GM18861 (cell line): ENCODE measurements around the gene PRSS37.

Source experiments
- ATAC-seq: cut with Tn5 transposase; IDR thresholded peaks from one replicate; pipeline ENCODE4 v1.9.1; 2021; ENCODE audit not compliant: unreplicated experiment

PRSS37 gene

DNA sequence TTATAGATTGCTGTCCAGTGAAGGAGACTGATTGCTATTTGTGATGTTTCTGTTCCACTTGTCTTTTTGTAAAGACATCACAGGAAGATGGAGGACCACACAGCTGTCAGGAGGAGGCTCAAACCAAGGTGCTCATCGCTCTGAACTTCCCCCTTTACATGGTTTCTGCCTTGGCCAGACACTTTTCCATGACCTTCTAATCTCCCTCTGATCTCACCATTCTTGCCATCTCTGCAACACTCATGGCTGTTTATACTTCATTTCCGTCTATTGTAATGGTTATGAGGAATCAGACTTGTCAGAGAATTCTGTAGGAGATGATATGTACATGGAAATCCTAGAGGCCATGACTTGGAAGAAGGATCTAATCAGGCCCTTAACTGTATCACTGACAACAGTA is 53.0 kb downstream of the PRSS37 start:
- ATAC-seq: no peak
